IMR-90 (cell line): ENCODE results near the gene MEIS3.

Experiments used
- BHLHE40 ChIP-seq: fragments of 150-350 bp; IDR thresholded peaks from 2 replicates; pipeline ENCODE4 v1.6.1; 2016; ENCODE audit warnings: mild to moderate bottlenecking, low read depth, low read length
- CEBPB ChIP-seq: IDR thresholded peaks from 2 replicates; pipeline ENCODE4 v1.6.1; 2012; ENCODE audit warnings: low read depth, low read length, improper control_type of control experiment
- CHD1 ChIP-seq: IDR thresholded peaks from 2 replicates; pipeline ENCODE4 v1.6.1; 2012; ENCODE audit warnings: low read depth, low read length, improper control_type of control experiment
- MAFK ChIP-seq: IDR thresholded peaks from 2 replicates; pipeline ENCODE4 v1.6.1; 2012; ENCODE audit warnings: low read depth, low read length, improper control_type of control experiment
- MAZ ChIP-seq: IDR thresholded peaks from 2 replicates; pipeline ENCODE4 v1.6.1; 2012; ENCODE audit warnings: low read depth, mild to moderate bottlenecking, low read length, improper control_type of control experiment, moderate library complexity, borderline replicate concordance
- MXI1 ChIP-seq: IDR thresholded peaks from 2 replicates; pipeline ENCODE4 v1.6.1; 2012; ENCODE audit warnings: low read depth, mild to moderate bottlenecking, low read length, moderate library complexity, borderline replicate concordance
- POLR2A ChIP-seq: IDR thresholded peaks from 2 replicates; pipeline ENCODE4 v1.6.1; 2012; ENCODE audit warnings: mild to moderate bottlenecking, low read depth, low read length
- RAD21 ChIP-seq: IDR thresholded peaks from 2 replicates; pipeline ENCODE4 v1.6.1; 2012; ENCODE audit warnings: low read length, improper control_type of control experiment
- TF ChIP-seq, protein P1 (sequence below): fragments of 150-350 bp; IDR thresholded peaks from 2 replicates; pipeline ENCODE4 v1.6.1; 2017; ENCODE audit warnings: mild to moderate bottlenecking, antibody characterized with exemption, low read length, low read depth
- TF ChIP-seq, protein P2 (sequence below): conservative IDR thresholded peaks from 2 replicates; pipeline ENCODE4 v1.5.1; 2012; ENCODE audit warnings: mild to moderate bottlenecking, low read depth, low read length, improper control_type of control experiment

DNA sequence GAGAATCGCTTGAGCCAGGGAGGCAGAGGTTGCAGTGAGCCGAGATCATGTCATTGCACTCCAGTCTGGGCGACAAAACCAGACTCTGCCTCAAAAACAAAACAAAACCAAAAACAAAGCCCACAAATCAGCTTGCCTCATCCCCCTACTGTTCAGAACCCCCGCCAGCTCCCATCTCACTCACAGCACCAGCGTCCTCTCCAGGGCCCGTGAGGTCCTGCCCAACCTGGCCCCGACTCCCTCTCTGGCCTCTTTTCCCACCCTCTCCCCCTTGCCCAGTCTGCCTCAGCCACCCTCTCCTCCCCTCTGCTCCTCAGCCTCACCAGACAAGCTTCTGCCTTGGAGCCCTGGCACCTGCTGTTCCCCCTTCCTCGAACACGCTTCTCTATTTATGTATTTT is 48.6 kb upstream of the MEIS3 start:
- TF ChIP-seq, protein P1, sequence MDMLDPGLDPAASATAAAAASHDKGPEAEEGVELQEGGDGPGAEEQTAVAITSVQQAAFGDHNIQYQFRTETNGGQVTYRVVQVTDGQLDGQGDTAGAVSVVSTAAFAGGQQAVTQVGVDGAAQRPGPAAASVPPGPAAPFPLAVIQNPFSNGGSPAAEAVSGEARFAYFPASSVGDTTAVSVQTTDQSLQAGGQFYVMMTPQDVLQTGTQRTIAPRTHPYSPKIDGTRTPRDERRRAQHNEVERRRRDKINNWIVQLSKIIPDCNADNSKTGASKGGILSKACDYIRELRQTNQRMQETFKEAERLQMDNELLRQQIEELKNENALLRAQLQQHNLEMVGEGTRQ: no peak
- TF ChIP-seq, protein P2, sequence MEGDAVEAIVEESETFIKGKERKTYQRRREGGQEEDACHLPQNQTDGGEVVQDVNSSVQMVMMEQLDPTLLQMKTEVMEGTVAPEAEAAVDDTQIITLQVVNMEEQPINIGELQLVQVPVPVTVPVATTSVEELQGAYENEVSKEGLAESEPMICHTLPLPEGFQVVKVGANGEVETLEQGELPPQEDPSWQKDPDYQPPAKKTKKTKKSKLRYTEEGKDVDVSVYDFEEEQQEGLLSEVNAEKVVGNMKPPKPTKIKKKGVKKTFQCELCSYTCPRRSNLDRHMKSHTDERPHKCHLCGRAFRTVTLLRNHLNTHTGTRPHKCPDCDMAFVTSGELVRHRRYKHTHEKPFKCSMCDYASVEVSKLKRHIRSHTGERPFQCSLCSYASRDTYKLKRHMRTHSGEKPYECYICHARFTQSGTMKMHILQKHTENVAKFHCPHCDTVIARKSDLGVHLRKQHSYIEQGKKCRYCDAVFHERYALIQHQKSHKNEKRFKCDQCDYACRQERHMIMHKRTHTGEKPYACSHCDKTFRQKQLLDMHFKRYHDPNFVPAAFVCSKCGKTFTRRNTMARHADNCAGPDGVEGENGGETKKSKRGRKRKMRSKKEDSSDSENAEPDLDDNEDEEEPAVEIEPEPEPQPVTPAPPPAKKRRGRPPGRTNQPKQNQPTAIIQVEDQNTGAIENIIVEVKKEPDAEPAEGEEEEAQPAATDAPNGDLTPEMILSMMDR: no peak
- TF ChIP-seq POLR2A: no peak
- no peak for TF ChIP-seq MXI1
- no peak for TF ChIP-seq MAFK
- TF ChIP-seq CEBPB: no peak
- TF ChIP-seq MAZ: no peak
- no peak for TF ChIP-seq CHD1
- TF ChIP-seq BHLHE40: no peak
- no peak for TF ChIP-seq RAD21
